Heart right ventricle (tissue), 16 donors: Measurements from ENCODE around the gene ATP6AP1. TPM values are rescaled to one million over a fixed set of nuclear protein-coding genes. Genes with fewer than 3 reads are reported as not detected.

Experiments used
- ATAC-seq, 8 donors: fragments of 200-7000 bp; cut with Tn5 transposase; one replicate each; pipeline ENCODE4 v1.9.1; 2020; ENCODE audit warnings: mild to moderate bottlenecking in 8 of 8, moderate library complexity in 8 of 8, moderate number of reproducible peaks in 1 of 8
- DNase-seq, 2 donors: peaks; one replicate each; pipeline ENCODE4 v3.0.0-alpha.2; 2020
- H3K27ac ChIP-seq, 10 donors: fragments of 200-600 bp; sonication (generic) in 2 of 10; one replicate each; pipeline versions ENCODE4 v1.5.0 to v1.8.0; 2020 to 2022; ENCODE audit warnings: mild to moderate bottlenecking in 3 of 10
- H3K27me3 ChIP-seq, 7 donors: fragments of 200-600 bp; one replicate each; pipeline ENCODE4 v1.8.0; 2021 to 2022; ENCODE audit warnings: mild to moderate bottlenecking in 2 of 7
- H3K36me3 ChIP-seq, 9 donors: fragments of 200-600 bp; sonication (generic) in 1 of 9; one replicate each; pipeline versions ENCODE4 v1.5.0 to v1.8.0; 2020 to 2022; ENCODE audit warnings: mild to moderate bottlenecking in 2 of 9
- H3K4me1 ChIP-seq, 9 donors: fragments of 200-600 bp; sonication (generic) in 1 of 9; one replicate each; pipeline versions ENCODE4 v1.5.0 to v1.8.0; 2020 to 2022; ENCODE audit warnings: mild to moderate bottlenecking in 4 of 9
- H3K4me3 ChIP-seq, 10 donors: fragments of 200-600 bp; sonication (generic) in 2 of 10; one replicate each; pipeline versions ENCODE4 v1.5.0 to v1.8.0; 2020 to 2022; ENCODE audit warnings: mild to moderate bottlenecking in 7 of 10, moderate library complexity in 2 of 10
- H3K9me3 ChIP-seq, 11 donors: fragments of 200-600 bp in 10 of 11; sonication (generic) in 2 of 11; one replicate each; pipeline versions ENCODE4 v1.5.0 to v1.8.0; 2013 to 2022; ENCODE audit warnings: mild to moderate bottlenecking in 2 of 11, control low read depth in 1 of 11, moderate library complexity in 1 of 11
- CTCF ChIP-seq, 9 donors: fragments of 200-600 bp; sonication (generic) in 2 of 9; IDR thresholded peaks; one replicate each; pipeline versions ENCODE4 v1.5.0 to v1.8.0; 2021 to 2022; ENCODE audit warnings: antibody characterized with exemption in 9 of 9, mild to moderate bottlenecking in 5 of 9, moderate library complexity in 1 of 9
- WGBS, 2 donors: extraction: QIAGEN DNeasy Blood & Tissue Kit; methylation state at CpG; one replicate each; pipeline ENCODE4 v1.1.7; 2013; ENCODE audit warnings: inconsistent platforms in 1 of 2; 5-methylcytosine and 5-hydroxymethylcytosine counted together
- intact Hi-C, 10 donors: fragments of 100-400 bp; cut with DNase I; formaldehyde crosslinking; loops; one replicate each; pipeline versions ENCODE4 v1.11.1 to v1.14.2; 2022
- polyA plus RNA-seq, 2 donors: library from polyadenylated mRNA; stranded (reverse); fragments of 200-250 nt; gene quantifications; one replicate each; pipeline ENCODE4 v1.2.3, GENCODE V29; 2013
- total RNA-seq, 10 donors: library from RNA; stranded (reverse); fragmentation: NEBNext Ultra II Directional in 3 of 10; extraction: Animal tissue kit (Norgen Biotek cat#: 25700) in 3 of 10; gene quantifications; one replicate each; pipeline versions ENCODE4 v1.2.1 to v1.2.4, GENCODE V29; 2021 to 2023
- donor health status: Arrhythmogenic right ventricular cardiomyopathy.
- donor health status: ischemic (EF 13 %, LVEDD 7.1; RV severe dilation, severe dysfunction).
- donor health status: healthy with polysubstance abuse.
- donor health status: DM: no; HTN: yes; CAD: no.
- donor health status: DM: no; HTN: no; CAD: no.
- donor health status: ischemic (EF 25% LVEDD 6.9; RV normal size, moderate dysfunction).
- donor health status: ischemic (EF 25% LVEDD 5.7; RV mildly dilated, moderate dysfunction).
- donor health status: healthy.
- donor health status: DM: yes; HTN: yes; CAD: no.
- donor health status: Ischemic cardiomyopathy.
- donor health status: ischemic (EF 35%, LVEDD 5.7; RV mildly dilated, moderate dysfunction).
- donor health status: nonischemic (EF 11% LVEDD 7.7; RV severe dilation, severe dysfunction).
- donor health status: DM: yes; HTN: yes; CAD: no.
- donor health status: PGD.
- donor health status: ischemic (EF 29% LVEDD 5.4; RV normal size, mild dysfunction).
- donor health status: nonischemic (EF 23%, LVEDD 6.1; RV moderate dilation, normal function).

Gene ATP6AP1
- total and polyA plus RNA-seq, 12 donors = 26.0 to 113 (median 90.6) TPM

- Histone ChIP-seq H3K36me3 (peaks cover 0 to 37% (median 5%) of the 10 kb centered on the region in 9 donors), H3K27me3 (no peaks in the 10 kb centered on the region), H3K4me1 (peaks cover 0 to 42% (median 24%) of the 10 kb centered on the region in 9 donors), H3K4me3 (no peak overlapping the region), H3K9me3 (no peaks in the 10 kb centered on the region), H3K27ac (no peak overlapping the region)
- intact Hi-C loops = no loop called here
- no peak for TF ChIP-seq CTCF (IDR thresholded peaks at IDR 0.05)
- 86 to 87% methylated on average over 15 to 17 of the region's 17 CpGs for WGBS, 2 donors
- ATAC-seq (no peak), DNase-seq (no peak)
Measured at GRCh38 chrX:154440623-154441357, 12.3 kb downstream of the ATP6AP1 start.

GRCh38 chrX:154441564-154441963, 13.1 kb downstream of the ATP6AP1 start:
- H3K4me3 ChIP-seq = no peak overlapping the region
- no peak for TF ChIP-seq CTCF (IDR thresholded peaks at IDR 0.05)
- no peaks in the 10 kb centered on the region for H3K27me3 ChIP-seq
- intact Hi-C loops = no loop called here
- no peaks in the 10 kb centered on the region for H3K9me3 ChIP-seq
- no peak for DNase-seq
- H3K4me1 ChIP-seq = peaks cover 0 to 39% (median 24%) of the 10 kb centered on the region in 9 donors
- H3K27ac ChIP-seq = no peak overlapping the region
- ATAC-seq = no peak
- peaks cover 0 to 41% (median 5%) of the 10 kb centered on the region in 9 donors for H3K36me3 ChIP-seq
- WGBS, 2 donors = 82 to 89% methylated on average over 11 of the region's 11 CpGs

- intact Hi-C loops = no loop called here
- ATAC-seq (no peak), DNase-seq (no peak)
- Histone ChIP-seq H3K27ac (no peak overlapping the region), H3K27me3 (no peaks in the 10 kb centered on the region), H3K4me1 (peaks cover 0 to 39% (median 24%) of the 10 kb centered on the region in 9 donors), H3K36me3 (peaks cover 0 to 42% (median 5%) of the 10 kb centered on the region in 9 donors), H3K4me3 (no peak overlapping the region), H3K9me3 (no peaks in the 10 kb centered on the region)
- WGBS, 2 donors = 82 to 88% methylated on average over 18 to 21 of the region's 21 CpGs
- TF ChIP-seq CTCF (IDR thresholded peaks at IDR 0.05) = no peak
Measured at GRCh38 chrX:154441984-154442707, 13.7 kb downstream of the ATP6AP1 start.

GRCh38 chrX:154443479-154443910, 15.0 kb downstream of the ATP6AP1 start:
- Histone ChIP-seq H3K36me3 (peaks cover 0 to 54% (median 6%) of the 10 kb centered on the region in 9 donors), H3K4me3 (peak overlapping the region; percentile 6 to 72 (median 65)), H3K9me3 (no peaks in the 10 kb centered on the region), H3K27me3 (no peaks in the 10 kb centered on the region), H3K27ac (peak overlapping the region; percentile 29 to 86 (median 80)), H3K4me1 (peaks cover 0 to 30% (median 18%) of the 10 kb centered on the region in 9 donors)
- no peak for DNase-seq
- peak in 7 of 8 donors; percentile 6 to 30 (median 21) for ATAC-seq
- TF ChIP-seq CTCF (IDR thresholded peaks at IDR 0.05) = no peak
- intact Hi-C loops = no loop called here
- 16% methylated on average over 10 of the region's 10 CpGs for WGBS, 2 donors
